IMR-90 (cell line): ENCODE data around the gene DYRK3. TPM values are rescaled to one million over a fixed set of nuclear protein-coding genes. Genes with fewer than 3 reads are reported as not detected.

Source experiments
- ATAC-seq: fragments of 200-7000 bp; cut with Tn5 transposase; 2 replicates; pipeline ENCODE4 v1.9.1; 2020; ENCODE audit warnings: low read depth, mild to moderate bottlenecking, moderate library complexity
- BruUV-seq: library from RNA; stranded (reverse); fragments of 400-500 nt; replicated peaks from 2 replicates; lab custom pipeline; 2021; lab: Mats Ljungman, UMichigan
- CTCF ChIA-PET: fragments of 300-600 bp; formaldehyde crosslinking; extraction: SDS; loops from one replicate; lab custom pipeline; 2021; ENCODE audit warnings: antibody characterized with exemption; lab: Yijun Ruan, JAX
- POLR2A ChIA-PET: fragments of 300-600 bp; sonication (Branson Sonifier 250); formaldehyde crosslinking; loops from one replicate; lab custom pipeline; 2022; ENCODE audit warnings: antibody characterized with exemption; ENCODE audit not compliant: unreplicated experiment; lab: Charles Lee
- DNase-seq: peaks from one replicate; pipeline ENCODE4 v3.0.0; 2013
- H2AFZ ChIP-seq: replicated peaks from 2 replicates; pipeline ENCODE3; 2013; ENCODE audit warnings: low read length, mild to moderate bottlenecking; ENCODE audit not compliant: poor library complexity
- H2AK5ac ChIP-seq: 2 replicates; pipeline ENCODE4 v1.6.1; 2013; ENCODE audit warnings: low read depth, low read length, inconsistent platforms
- H2AK9ac ChIP-seq: replicated peaks from 2 replicates; pipeline ENCODE3; 2013; ENCODE audit warnings: mild to moderate bottlenecking, low read depth, low read length, moderate library complexity; ENCODE audit not compliant: poor library complexity
- H2BK120ac ChIP-seq: 2 replicates; pipeline ENCODE4 v1.6.1; 2013; ENCODE audit warnings: low read depth, low read length, inconsistent platforms
- H2BK15ac ChIP-seq: 3 replicates; pipeline ENCODE4 v1.6.1; 2013; ENCODE audit warnings: low read depth, low read length, inconsistent platforms
- H2BK20ac ChIP-seq: 2 replicates; pipeline ENCODE4 v1.6.1; 2013; ENCODE audit warnings: low read depth, mild to moderate bottlenecking, inconsistent platforms, low read length, moderate library complexity
- H2BK5ac ChIP-seq: 2 replicates; pipeline ENCODE4 v1.6.1; 2013; ENCODE audit warnings: mild to moderate bottlenecking, low read depth, low read length, inconsistent platforms; ENCODE audit not compliant: poor library complexity, severe bottlenecking
- H3K14ac ChIP-seq: replicated peaks from 2 replicates; pipeline ENCODE4 v1.6.1; 2013; ENCODE audit warnings: low read depth, low read length, inconsistent platforms
- H3K18ac ChIP-seq: 2 replicates; pipeline ENCODE4 v1.6.1; 2013; ENCODE audit warnings: low read depth, low read length, control low read depth
- H3K23ac ChIP-seq: 2 replicates; pipeline ENCODE4 v1.6.1; 2013; ENCODE audit warnings: low read depth, low read length, inconsistent platforms
- H3K27ac ChIP-seq: 2 replicates; pipeline ENCODE4 v1.5.1; 2013; ENCODE audit warnings: mild to moderate bottlenecking, control low read depth, low read length; ENCODE audit not compliant: insufficient read depth
- H3K27me3 ChIP-seq: 2 replicates; pipeline ENCODE4 v1.6.1; 2013; ENCODE audit warnings: low read length; ENCODE audit not compliant: control insufficient read depth, insufficient read depth
- H3K36me3 ChIP-seq: 2 replicates; pipeline ENCODE4 v1.6.1; 2013; ENCODE audit warnings: low read length, mixed read lengths; ENCODE audit not compliant: control insufficient read depth, insufficient read depth
- H3K4ac ChIP-seq: 2 replicates; pipeline ENCODE4 v1.6.1; 2013; ENCODE audit warnings: low read depth, low read length, inconsistent platforms
- H3K4me1 ChIP-seq: 2 replicates; pipeline ENCODE4 v1.6.1; 2013; ENCODE audit warnings: low read length, mixed read lengths; ENCODE audit not compliant: control insufficient read depth, insufficient read depth
- H3K4me2 ChIP-seq: 2 replicates; pipeline ENCODE4 v1.6.1; 2013; ENCODE audit warnings: low read depth, mild to moderate bottlenecking, control low read depth, low read length, moderate library complexity
- H3K4me3 ChIP-seq: 2 replicates; pipeline ENCODE4 v1.5.1; 2013; ENCODE audit warnings: low read depth, mild to moderate bottlenecking, control low read depth, low read length, moderate library complexity; ENCODE audit not compliant: insufficient read depth
- H3K56ac ChIP-seq: 2 replicates; pipeline ENCODE4 v1.6.1; 2013; ENCODE audit warnings: low read length, inconsistent platforms; ENCODE audit not compliant: insufficient read depth; ENCODE audit errors: extremely low read depth
- H3K79me1 ChIP-seq, 2 experiments: 2 replicates each; pipeline ENCODE4 v1.6.1; 2013; ENCODE audit warnings: low read length in 2 of 2, inconsistent platforms in 1 of 2, low read depth in 1 of 2
- H3K9ac ChIP-seq: 2 replicates; pipeline ENCODE4 v1.6.1; 2013; ENCODE audit warnings: low read depth, low read length, control low read depth
- H3K9me1 ChIP-seq: 2 replicates; pipeline ENCODE4 v1.6.1; 2013; ENCODE audit warnings: low read length, inconsistent platforms; ENCODE audit not compliant: insufficient read depth
- H3K9me3 ChIP-seq: 2 replicates; pipeline ENCODE4 v1.6.1; 2013; ENCODE audit warnings: low read length; ENCODE audit not compliant: control insufficient read depth, insufficient read depth
- H4K20me1 ChIP-seq: 2 replicates; pipeline ENCODE4 v1.6.1; 2013; ENCODE audit warnings: low read length, inconsistent platforms; ENCODE audit not compliant: insufficient read depth
- H4K5ac ChIP-seq: 2 replicates; pipeline ENCODE4 v1.6.1; 2013; ENCODE audit warnings: mild to moderate bottlenecking, low read depth, low read length, control low read depth
- H4K8ac ChIP-seq, 2 experiments: 2 replicates each; pipeline ENCODE4 v1.6.1; 2013; ENCODE audit warnings: low read depth in 2 of 2, low read length in 2 of 2, control low read depth in 1 of 2, inconsistent platforms in 1 of 2
- H4K91ac ChIP-seq: 2 replicates; pipeline ENCODE4 v1.6.1; 2013; ENCODE audit warnings: low read depth, low read length, inconsistent platforms; ENCODE audit not compliant: insufficient read depth
- MAZ ChIP-seq: IDR thresholded peaks from 2 replicates; pipeline ENCODE4 v1.6.1; 2012; ENCODE audit warnings: low read depth, mild to moderate bottlenecking, low read length, improper control_type of control experiment, moderate library complexity, borderline replicate concordance
- MXI1 ChIP-seq: IDR thresholded peaks from 2 replicates; pipeline ENCODE4 v1.6.1; 2012; ENCODE audit warnings: low read depth, mild to moderate bottlenecking, low read length, moderate library complexity, borderline replicate concordance
- RCOR1 ChIP-seq: IDR thresholded peaks from 2 replicates; pipeline ENCODE4 v1.6.1; 2012; ENCODE audit warnings: mild to moderate bottlenecking, low read length, improper control_type of control experiment; ENCODE audit not compliant: insufficient replicate concordance
- WGBS, 2 experiments: methylation state at CpG; one replicate each; pipeline versions ENCODE4 v1.1.5 to v1.1.7; 2013; ENCODE audit warnings: missing lambda C conversion rate in 2 of 2; ENCODE audit not compliant: insufficient read length in 1 of 2; ENCODE audit errors: extremely low coverage in 2 of 2; 5-methylcytosine and 5-hydroxymethylcytosine counted together
- dilution Hi-C: fragments of 300-500 bp; cut with HindIII; formaldehyde crosslinking; loops from one replicate; pipeline ENCODE4 v1.14.3; 2018; ENCODE audit warnings: low sequenced_read_pairs; ENCODE audit not compliant: unreplicated experiment
- in situ Hi-C: fragments of 300-500 bp; cut with MboI; formaldehyde crosslinking; loops from 3 replicates; pipeline ENCODE4 v1.14.3; 2019; ENCODE audit warnings: low sequenced_read_pairs, inconsistent platforms, mixed read lengths
- intact Hi-C: fragments of 100-400 bp; cut with micrococcal nuclease; formaldehyde crosslinking; loops from 2 replicates; pipeline ENCODE4 v1.10.0; 2022
- polyA plus RNA-seq, 3 experiments: library from polyadenylated mRNA; depleted of rRNA; stranded (reverse); fragments of >200 nt; gene quantifications; 2 replicates each; pipeline ENCODE4 v1.2.3, GENCODE V29; 2012; ENCODE audit warnings: low replicate concordance in 1 of 3
- total RNA-seq: library from RNA; depleted of rRNA; stranded (reverse); fragments of >200 nt; gene quantifications from 2 replicates; pipeline ENCODE4 v1.2.3, GENCODE V29; 2012

Gene DYRK3
- total and polyA plus RNA-seq, 2 of the 4 experiments (the other 2 are of a cell fraction) = 5.5 to 22.0 TPM

- peak; percentile 50; the same call in 1 of the 2 replicates for TF ChIP-seq MXI1
Observed at GRCh38 chr1:206634365-206635079, 814 bp upstream of the DYRK3 start (continued).

GRCh38 chr1:206635978-206636345 lies 626 bp downstream of the DYRK3 start:
- H3K9ac ChIP-seq = peak overlapping the region; percentile 61
- dilution Hi-C loops (no loop called here), intact Hi-C loops (loop anchor here (2.0 to 10.0 kb wide), 2 partner anchors 79 to 349 kb away; no protein-coding TSS in a partner anchor), in situ Hi-C loops (no loop called here)
- H3K18ac ChIP-seq = peak overlapping the region; percentile 24; the same call in 1 of the 2 replicates
- DNase-seq (no peak), ATAC-seq (no peak; the same call in 1 of the 2 replicates)
- no peak overlapping the region for H2BK15ac ChIP-seq
- no peak overlapping the region; a peak in 1 of 4 replicates for H4K8ac ChIP-seq
- H3K79me1 ChIP-seq = peaks cover under 1 to 25% of the 10 kb centered on the region in 2 experiments
- no peak for TF ChIP-seq MAZ
- TF ChIP-seq RCOR1 = no peak
- peak overlapping the region; percentile 77 for H2BK5ac ChIP-seq
- H3K9me3 ChIP-seq = no peaks in the 10 kb centered on the region
- H3K4me1 ChIP-seq = peaks cover 8% of the 10 kb centered on the region
- H2AFZ ChIP-seq = peak overlapping the region; percentile 95
- H3K36me3 ChIP-seq = no peaks in the 10 kb centered on the region; the same call in 1 of the 2 replicates
- H4K91ac ChIP-seq = peak overlapping the region; percentile 8; the same call in 1 of the 2 replicates
- no peaks in the 10 kb centered on the region for H3K27me3 ChIP-seq
- ChIA-PET POLR2A (interaction anchor here (1.5 kb wide), 1 partner anchor 29 kb away, joined by 4 read pairs; no protein-coding TSS in a partner anchor), CTCF (interaction anchor here (0.6 to 4.1 kb wide), 5 partner anchors 14 to 99 kb away, joined by 4 to 37 read pairs (median 6); no protein-coding TSS in a partner anchor)
- H3K23ac ChIP-seq = peak overlapping the region; percentile 97
- H2BK20ac ChIP-seq = no peak overlapping the region
- 0 out of 2 replicates have a peak, but pooled peaks cover 3% of the 10 kb centered on the region for H3K9me1 ChIP-seq
- BruUV-seq = no TSS peak
- H3K27ac ChIP-seq = peak overlapping the region; percentile 62
- H4K5ac ChIP-seq = no peak overlapping the region
- peak overlapping the region; percentile 85; the same call in 1 of the 2 replicates for H3K14ac ChIP-seq
- peak overlapping the region; percentile 94 for H3K4me3 ChIP-seq
- H2BK120ac ChIP-seq = peak overlapping the region; percentile 31; the same call in 1 of the 2 replicates
- WGBS, 2 experiments = no CpG with 5 or more reads among the region's 14 CpGs
- peak overlapping the region; percentile 43; the same call in 1 of the 2 replicates for H3K56ac ChIP-seq
- peak overlapping the region; percentile 100 for H3K4me2 ChIP-seq
- peak overlapping the region; percentile 66; the same call in 1 of the 2 replicates for H3K4ac ChIP-seq
- no peak overlapping the region for H2AK5ac ChIP-seq
- H4K20me1 ChIP-seq = no peaks in the 10 kb centered on the region
- H2AK9ac ChIP-seq = peak overlapping the region; percentile 86
